RWPE2 (cell line): ENCODE results near the gene ASTN2.

ENCODE experiments used
- ATAC-seq: fragments of 200-7000 bp; cut with Tn5 transposase; 3 replicates; pipeline ENCODE4 v1.9.1; 2021; ENCODE audit warnings: low read depth
- DNase-seq: peaks from one replicate; pipeline ENCODE4 v3.0.0-alpha.2; 2020; ENCODE audit warnings: low spot score
- H3K27ac ChIP-seq: fragments of 450-650 bp; 2 replicates; pipeline ENCODE4 v1.5.1; 2017; ENCODE audit warnings: mild to moderate bottlenecking; ENCODE audit not compliant: poor library complexity, severe bottlenecking
- H3K27me3 ChIP-seq: fragments of 250-450 bp; sonication (Bioruptor Pico); 2 replicates; pipeline ENCODE4 v1.5.1; 2021; ENCODE audit warnings: mild to moderate bottlenecking, moderate library complexity; ENCODE audit not compliant: insufficient read depth, poor library complexity, severe bottlenecking
- H3K36me3 ChIP-seq: fragments of 250-450 bp; sonication (Bioruptor Pico); 2 replicates; pipeline ENCODE4 v1.5.1; 2020; ENCODE audit warnings: low read depth, mild to moderate bottlenecking, moderate library complexity
- H3K4me1 ChIP-seq: fragments of 250-450 bp; sonication (Bioruptor Pico); 2 replicates; pipeline ENCODE4 v1.5.1; 2021; ENCODE audit warnings: mild to moderate bottlenecking, moderate library complexity; ENCODE audit not compliant: insufficient read depth, poor library complexity, severe bottlenecking
- H3K4me3 ChIP-seq: fragments of 250-450 bp; sonication (Bioruptor Pico); 2 replicates; pipeline ENCODE4 v1.5.1; 2021; ENCODE audit warnings: mild to moderate bottlenecking, moderate library complexity; ENCODE audit not compliant: severe bottlenecking
- H3K9me3 ChIP-seq: fragments of 250-450 bp; sonication (Bioruptor Pico); 2 replicates; pipeline ENCODE4 v1.5.1; 2021; ENCODE audit warnings: mild to moderate bottlenecking, moderate library complexity; ENCODE audit not compliant: severe bottlenecking
- CTCF ChIP-seq: fragments of 450-650 bp; IDR thresholded peaks from one replicate; pipeline ENCODE4 v1.5.1; 2017; ENCODE audit warnings: mild to moderate bottlenecking, moderate library complexity; ENCODE audit not compliant: poor library complexity, severe bottlenecking

ASTN2 gene

GRCh38 chr9:116791326-116791725 is 623.5 kb downstream of the ASTN2 start:
- ATAC-seq (no peak), DNase-seq (no peak)
- Histone ChIP-seq H3K27me3 (no peaks in the 10 kb centered on the region), H3K9me3 (no peaks in the 10 kb centered on the region), H3K4me1 (no peaks in the 10 kb centered on the region), H3K4me3 (no peak overlapping the region), H3K27ac (no peak overlapping the region), H3K36me3 (no peaks in the 10 kb centered on the region)
- TF ChIP-seq CTCF = no peak

- H3K9me3 ChIP-seq = no peaks in the 10 kb centered on the region
- H3K4me1 ChIP-seq = no peaks in the 10 kb centered on the region
- H3K27me3 ChIP-seq = no peaks in the 10 kb centered on the region
- DNase-seq (no peak), ATAC-seq (no peak)
- H3K36me3 ChIP-seq = no peaks in the 10 kb centered on the region
- no peak for TF ChIP-seq CTCF
- H3K27ac ChIP-seq = no peak overlapping the region
- no peak overlapping the region for H3K4me3 ChIP-seq
These were observed 625.8 kb downstream of the ASTN2 start for GRCh38 chr9:116789081-116789480.

- H3K27ac ChIP-seq = no peak overlapping the region
- ATAC-seq (no peak), DNase-seq (no peak)
- no peaks in the 10 kb centered on the region for H3K4me1 ChIP-seq
- H3K36me3 ChIP-seq = no peaks in the 10 kb centered on the region
- TF ChIP-seq CTCF = no peak
- H3K27me3 ChIP-seq = no peaks in the 10 kb centered on the region
- H3K4me3 ChIP-seq = no peak overlapping the region
- no peaks in the 10 kb centered on the region for H3K9me3 ChIP-seq
These were observed 628.1 kb downstream of the ASTN2 start for GRCh38 chr9:116786737-116787136.

- no peak for TF ChIP-seq CTCF
These were observed 637.7 kb downstream of the ASTN2 start for GRCh38 chr9:116777116-116777515.

GRCh38 chr9:116774421-116775180 is 640.3 kb downstream of the ASTN2 start:
- TF ChIP-seq CTCF = no peak
- no peak for ATAC-seq
- no peaks in the 10 kb centered on the region for H3K4me1 ChIP-seq

More at GRCh38 chr9:116777116-116777515, 637.7 kb downstream of the ASTN2 start:
- Histone ChIP-seq H3K27me3 (no peaks in the 10 kb centered on the region), H3K9me3 (no peaks in the 10 kb centered on the region), H3K4me1 (no peaks in the 10 kb centered on the region), H3K36me3 (no peaks in the 10 kb centered on the region), H3K27ac (no peak overlapping the region), H3K4me3 (no peak overlapping the region)
- DNase-seq (no peak), ATAC-seq (no peak)

More at GRCh38 chr9:116774421-116775180, 640.3 kb downstream of the ASTN2 start:
- Histone ChIP-seq H3K36me3 (no peaks in the 10 kb centered on the region), H3K4me3 (no peak overlapping the region), H3K27me3 (no peaks in the 10 kb centered on the region), H3K9me3 (no peaks in the 10 kb centered on the region), H3K27ac (no peak overlapping the region)
- no peak for DNase-seq
